GM12878 (cell line): ENCODE data around the gene PRKCQ. TPM values are rescaled to one million over a fixed set of nuclear protein-coding genes. Genes with fewer than 3 reads are reported as not detected.

Experiments
- ATAC-seq: fragments of 200-7000 bp; cut with Tn5 transposase; 3 replicates; pipeline ENCODE4 v1.9.1; 2020; ENCODE audit warnings: mild to moderate bottlenecking, moderate library complexity
- BruUV-seq: library from RNA; stranded (reverse); fragments of 400-500 nt; replicated peaks from 2 replicates; lab custom pipeline; 2021; lab: Mats Ljungman, UMichigan
- CTCF ChIA-PET: fragments of 300-600 bp; sonication (Branson Sonifier 250); formaldehyde crosslinking; extraction: SDS; loops from one replicate; lab custom pipeline; 2021; ENCODE audit warnings: inconsistent platforms; lab: Yijun Ruan, JAX
- POLR2A ChIA-PET: fragments of 350-600 bp; formaldehyde crosslinking; extraction: SDS; loops from one replicate; lab custom pipeline; 2021; ENCODE audit warnings: inconsistent platforms; lab: Charles Lee
- RAD21 ChIA-PET: fragments of 300-600 bp; sonication (Branson Sonifier 250); formaldehyde crosslinking; loops from one replicate; lab custom pipeline; 2023; ENCODE audit warnings: antibody characterized with exemption; ENCODE audit not compliant: unreplicated experiment; lab: Charles Lee
- SMC1A ChIA-PET: fragments of 300-600 bp; sonication (Branson Sonifier 250); formaldehyde crosslinking; loops from one replicate; lab custom pipeline; 2023; ENCODE audit not compliant: unreplicated experiment, uncharacterized antibody; lab: Charles Lee
- DNase-seq: peaks from one replicate; pipeline ENCODE4 v3.0.0-alpha.2; 2011; ENCODE audit warnings: low read depth, low spot score
- FAIRE-seq: peaks from 3 replicates; lab custom pipeline; 2011; peaks lifted over from hg19 to GRCh38; lab: Jason Lieb, UNC
- H2AFZ ChIP-seq: 2 replicates; pipeline ENCODE4 v1.6.0; 2011; ENCODE audit warnings: low read depth, low read length, control low read depth; ENCODE audit not compliant: control insufficient read depth
- H3K27ac ChIP-seq: 2 replicates; pipeline ENCODE4 v1.5.1; 2011; ENCODE audit warnings: control low read depth; ENCODE audit not compliant: control insufficient read depth, insufficient read depth
- H3K27me3 ChIP-seq, 2 experiments: replicated peaks in 1 of 2; 2 replicates each; pipeline versions ENCODE4 v1.6.0 to v1.6.1; 2011; ENCODE audit warnings: low read length in 1 of 2; ENCODE audit not compliant: control insufficient read depth in 2 of 2, insufficient read depth in 2 of 2
- H3K36me3 ChIP-seq, 2 experiments: 2 replicates each; pipeline ENCODE4 v1.5.1; 2011; ENCODE audit warnings: low read length in 1 of 2; ENCODE audit not compliant: control insufficient read depth in 2 of 2, insufficient read depth in 2 of 2
- H3K4me1 ChIP-seq: 2 replicates; pipeline ENCODE4 v1.6.1; 2011; ENCODE audit warnings: mild to moderate bottlenecking, low read length, moderate library complexity, mixed read lengths; ENCODE audit not compliant: control insufficient read depth, insufficient read depth
- H3K4me2 ChIP-seq: 2 replicates; pipeline ENCODE4 v1.6.0; 2011; ENCODE audit warnings: control low read depth; ENCODE audit not compliant: control insufficient read depth, insufficient read depth
- H3K4me3 ChIP-seq: fragments of 200-600 bp; sonication (generic); 2 replicates; pipeline ENCODE4 v1.5.1; 2016
- H3K79me2 ChIP-seq: 2 replicates; pipeline ENCODE4 v1.6.0; 2011; ENCODE audit warnings: low read length; ENCODE audit not compliant: control insufficient read depth, insufficient read depth
- H3K9ac ChIP-seq: 2 replicates; pipeline ENCODE4 v1.8.0; 2011; ENCODE audit warnings: low read length, control low read depth, mixed read lengths; ENCODE audit not compliant: control insufficient read depth, insufficient read depth
- H3K9me3 ChIP-seq: replicated peaks from 3 replicates; pipeline ENCODE4 v1.5.1; 2011; ENCODE audit warnings: mild to moderate bottlenecking, low read length; ENCODE audit not compliant: control insufficient read depth, insufficient read depth
- H4K20me1 ChIP-seq: 2 replicates; pipeline ENCODE4 v1.6.0; 2011; ENCODE audit not compliant: control insufficient read depth, insufficient read depth
- IKZF1 ChIP-seq: fragments of 450-650 bp; conservative IDR thresholded peaks from 2 replicates; pipeline ENCODE4 v1.6.1; 2017; ENCODE audit warnings: antibody characterized with exemption, mild to moderate bottlenecking
- IKZF2 ChIP-seq, 2 experiments: fragments of 450-650 bp; IDR thresholded peaks; 2 replicates each; pipeline ENCODE4 v1.6.1; 2017; ENCODE audit warnings: mild to moderate bottlenecking in 2 of 2, moderate library complexity in 2 of 2
- MYB ChIP-seq: fragments of 150-350 bp; IDR thresholded peaks from 2 replicates; pipeline ENCODE4 v1.6.1; 2014; ENCODE audit warnings: mild to moderate bottlenecking, low read depth, low read length, borderline replicate concordance
- NBN ChIP-seq: fragments of 450-650 bp; IDR thresholded peaks from 2 replicates; pipeline ENCODE4 v1.6.1; 2016
- RAD51 ChIP-seq: fragments of 450-650 bp; IDR thresholded peaks from 2 replicates; pipeline ENCODE4 v1.6.1; 2016; ENCODE audit warnings: moderate library complexity, mild to moderate bottlenecking, inconsistent platforms
- SMAD1 ChIP-seq: fragments of 450-650 bp; IDR thresholded peaks from 2 replicates; pipeline ENCODE4 v1.6.1; 2018; ENCODE audit warnings: mild to moderate bottlenecking, low read depth; ENCODE audit not compliant: partially characterized antibody
- SMC3 ChIP-seq: IDR thresholded peaks from 2 replicates; pipeline ENCODE4 v1.6.1; 2011; ENCODE audit warnings: low read length, improper control_type of control experiment, borderline replicate concordance
- WRNIP1 ChIP-seq: IDR thresholded peaks from 2 replicates; pipeline ENCODE4 v1.6.1; 2011; ENCODE audit warnings: low read depth, low read length, improper control_type of control experiment, borderline replicate concordance
- WGBS: methylation state at CpG from one replicate; pipeline ENCODE4 v1.1.6; 2016; ENCODE audit warnings: low lambda C conversion rate; ENCODE audit not compliant: insufficient replicate concordance, insufficient coverage; ENCODE audit errors: missing lambda C conversion rate; 5-methylcytosine and 5-hydroxymethylcytosine counted together
- in situ Hi-C: fragments of 300-500 bp; cut with MboI; formaldehyde crosslinking; loops from 9 replicates; pipeline ENCODE4 v1.14.3; 2018; ENCODE audit warnings: mixed read lengths
- intact Hi-C: fragments of 100-400 bp; cut with micrococcal nuclease; formaldehyde crosslinking; loops from one replicate; pipeline ENCODE4 v1.14.2; 2022; ENCODE audit not compliant: unreplicated experiment
- polyA plus RNA-seq, 11 experiments: library from polyadenylated mRNA; depleted of rRNA in 4 of 11; unstranded in 6 of 11; stranded (reverse) in 5 of 11; fragments of >200 nt; fragmentation: Nextera tagmentation in 4 of 11; fragmentation: Illumina TruSeq in 1 of 11; extraction: Ambion mirVana in 4 of 11; extraction: Trizol in 1 of 11; gene quantifications; 1 replicate in 1 of 11; 2 replicates in 10 of 11; pipeline versions ENCODE4 v1.2.1 to v1.2.3, GENCODE V29; 2011 to 2016; ENCODE audit warnings: inconsistent platforms in 2 of 11, missing spikeins in 2 of 11, low read depth in 1 of 11
- total RNA-seq, 4 experiments: library from RNA; depleted of rRNA in 3 of 4; stranded (reverse); fragments of >200 nt in 3 of 4; fragmentation: Illumina TruSeq in 1 of 4; extraction: Trizol in 1 of 4; gene quantifications; 2 replicates each; pipeline versions ENCODE4 v1.2.1 to v1.2.3, GENCODE V29; 2013 to 2021
- TF ChIP-seq, protein P1 (sequence below): fragments of 450-650 bp; IDR thresholded peaks from 2 replicates; pipeline ENCODE4 v1.6.1; 2016; ENCODE audit warnings: mild to moderate bottlenecking
- TF ChIP-seq, protein P2 (sequence below): fragments of 450-650 bp; IDR thresholded peaks from 2 replicates; pipeline ENCODE4 v1.6.1; 2017; ENCODE audit warnings: mild to moderate bottlenecking, moderate library complexity
- TF ChIP-seq, protein P3 (sequence below): fragments of 450-650 bp; IDR thresholded peaks from 2 replicates; pipeline ENCODE4 v1.6.1; 2017; ENCODE audit warnings: low read depth, mild to moderate bottlenecking, moderate library complexity

PRKCQ gene
- total and polyA plus RNA-seq, 10 of the 15 experiments (the other 5 are each of a cell fraction or from before 2014, with no cell fraction given), result 0.26 to 8.9 (median 0.98) TPM

- Histone ChIP-seq H3K27me3 (peaks cover 0 to 2% of the 10 kb centered on the region in 2 experiments; a peak in 3 of 4 replicates), H3K27ac (no peak overlapping the region), H3K4me2 (no peak overlapping the region), H2AFZ (no peak overlapping the region), H3K36me3 (no peaks in the 10 kb centered on the region), H4K20me1 (no peaks in the 10 kb centered on the region; the same call in 1 of the 2 replicates), H3K9ac (no peak overlapping the region), H3K4me1 (no peaks in the 10 kb centered on the region), H3K4me3 (no peak overlapping the region), H3K9me3 (no peaks in the 10 kb centered on the region; the same call in 2 of the 3 replicates), H3K79me2 (no peaks in the 10 kb centered on the region)
- FAIRE-seq (no peak), ATAC-seq (peak; percentile 46), DNase-seq (no peak)
- intact Hi-C loops (no loop called here), in situ Hi-C loops (no loop called here)
- CTCF ChIA-PET, result interaction anchor here (0.8 to 1.7 kb wide), 2 partner anchors 11 to 43 kb away, joined by 3 read pairs; no protein-coding TSS in a partner anchor
- no TSS peak for BruUV-seq
- SMC1A ChIA-PET, result interaction anchor here (0.6 to 9.8 kb wide), 7 partner anchors 13 to 69 kb away, joined by 3 to 92 read pairs (median 6); no protein-coding TSS in a partner anchor
- RAD21 ChIA-PET, result interaction anchor here (1.0 to 5.9 kb wide), 2 partner anchors 12 to 21 kb away, joined by 4 to 40 read pairs; no protein-coding TSS in a partner anchor
- WGBS, result 45% methylated on average over 13 of the region's 13 CpGs
- POLR2A ChIA-PET, result interaction anchor here (1.4 kb wide), 1 partner anchor 9 kb away, joined by 4 read pairs; no protein-coding TSS in a partner anchor
- TF ChIP-seq SMC3, result no peak
- no peak for TF ChIP-seq RAD51
- TF ChIP-seq WRNIP1, result no peak
- TF ChIP-seq MYB, result no peak
- peak; percentile 71 for TF ChIP-seq IKZF1
- peak; percentile 72 to 79; a peak in 3 of 4 replicates for TF ChIP-seq IKZF2 (IDR thresholded peaks at IDR 0.05)
- TF ChIP-seq, protein P1, sequence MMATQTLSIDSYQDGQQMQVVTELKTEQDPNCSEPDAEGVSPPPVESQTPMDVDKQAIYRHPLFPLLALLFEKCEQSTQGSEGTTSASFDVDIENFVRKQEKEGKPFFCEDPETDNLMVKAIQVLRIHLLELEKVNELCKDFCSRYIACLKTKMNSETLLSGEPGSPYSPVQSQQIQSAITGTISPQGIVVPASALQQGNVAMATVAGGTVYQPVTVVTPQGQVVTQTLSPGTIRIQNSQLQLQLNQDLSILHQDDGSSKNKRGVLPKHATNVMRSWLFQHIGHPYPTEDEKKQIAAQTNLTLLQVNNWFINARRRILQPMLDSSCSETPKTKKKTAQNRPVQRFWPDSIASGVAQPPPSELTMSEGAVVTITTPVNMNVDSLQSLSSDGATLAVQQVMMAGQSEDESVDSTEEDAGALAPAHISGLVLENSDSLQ, result peak; percentile 72
- TF ChIP-seq, protein P2, sequence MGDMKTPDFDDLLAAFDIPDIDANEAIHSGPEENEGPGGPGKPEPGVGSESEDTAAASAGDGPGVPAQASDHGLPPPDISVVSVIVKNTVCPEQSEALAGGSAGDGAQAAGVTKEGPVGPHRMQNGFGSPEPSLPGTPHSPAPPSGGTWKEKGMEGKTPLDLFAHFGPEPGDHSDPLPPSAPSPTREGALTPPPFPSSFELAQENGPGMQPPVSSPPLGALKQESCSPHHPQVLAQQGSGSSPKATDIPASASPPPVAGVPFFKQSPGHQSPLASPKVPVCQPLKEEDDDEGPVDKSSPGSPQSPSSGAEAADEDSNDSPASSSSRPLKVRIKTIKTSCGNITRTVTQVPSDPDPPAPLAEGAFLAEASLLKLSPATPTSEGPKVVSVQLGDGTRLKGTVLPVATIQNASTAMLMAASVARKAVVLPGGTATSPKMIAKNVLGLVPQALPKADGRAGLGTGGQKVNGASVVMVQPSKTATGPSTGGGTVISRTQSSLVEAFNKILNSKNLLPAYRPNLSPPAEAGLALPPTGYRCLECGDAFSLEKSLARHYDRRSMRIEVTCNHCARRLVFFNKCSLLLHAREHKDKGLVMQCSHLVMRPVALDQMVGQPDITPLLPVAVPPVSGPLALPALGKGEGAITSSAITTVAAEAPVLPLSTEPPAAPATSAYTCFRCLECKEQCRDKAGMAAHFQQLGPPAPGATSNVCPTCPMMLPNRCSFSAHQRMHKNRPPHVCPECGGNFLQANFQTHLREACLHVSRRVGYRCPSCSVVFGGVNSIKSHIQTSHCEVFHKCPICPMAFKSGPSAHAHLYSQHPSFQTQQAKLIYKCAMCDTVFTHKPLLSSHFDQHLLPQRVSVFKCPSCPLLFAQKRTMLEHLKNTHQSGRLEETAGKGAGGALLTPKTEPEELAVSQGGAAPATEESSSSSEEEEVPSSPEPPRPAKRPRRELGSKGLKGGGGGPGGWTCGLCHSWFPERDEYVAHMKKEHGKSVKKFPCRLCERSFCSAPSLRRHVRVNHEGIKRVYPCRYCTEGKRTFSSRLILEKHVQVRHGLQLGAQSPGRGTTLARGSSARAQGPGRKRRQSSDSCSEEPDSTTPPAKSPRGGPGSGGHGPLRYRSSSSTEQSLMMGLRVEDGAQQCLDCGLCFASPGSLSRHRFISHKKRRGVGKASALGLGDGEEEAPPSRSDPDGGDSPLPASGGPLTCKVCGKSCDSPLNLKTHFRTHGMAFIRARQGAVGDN, result peak; percentile 76
- TF ChIP-seq SMAD1, result no peak
- TF ChIP-seq, protein P3, sequence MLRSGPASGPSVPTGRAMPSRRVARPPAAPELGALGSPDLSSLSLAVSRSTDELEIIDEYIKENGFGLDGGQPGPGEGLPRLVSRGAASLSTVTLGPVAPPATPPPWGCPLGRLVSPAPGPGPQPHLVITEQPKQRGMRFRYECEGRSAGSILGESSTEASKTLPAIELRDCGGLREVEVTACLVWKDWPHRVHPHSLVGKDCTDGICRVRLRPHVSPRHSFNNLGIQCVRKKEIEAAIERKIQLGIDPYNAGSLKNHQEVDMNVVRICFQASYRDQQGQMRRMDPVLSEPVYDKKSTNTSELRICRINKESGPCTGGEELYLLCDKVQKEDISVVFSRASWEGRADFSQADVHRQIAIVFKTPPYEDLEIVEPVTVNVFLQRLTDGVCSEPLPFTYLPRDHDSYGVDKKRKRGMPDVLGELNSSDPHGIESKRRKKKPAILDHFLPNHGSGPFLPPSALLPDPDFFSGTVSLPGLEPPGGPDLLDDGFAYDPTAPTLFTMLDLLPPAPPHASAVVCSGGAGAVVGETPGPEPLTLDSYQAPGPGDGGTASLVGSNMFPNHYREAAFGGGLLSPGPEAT, result peak; percentile 51; the same call in 1 of the 2 replicates
- TF ChIP-seq NBN, result 0 out of 2 replicates have a peak, but pooled peaks have one; percentile 47
These were observed 85.0 kb downstream of the PRKCQ start for GRCh38 chr10:6494936-6495592.
